GM04503 (cell line): ENCODE data around the gene LRRC3B.

ENCODE experiments used
- DNase-seq: peaks from one replicate; pipeline ENCODE4 v3.0.0-alpha.2; 2012; ENCODE audit warnings: low read depth

The LRRC3B gene

GRCh38 chr3:26712211-26713026, 89.8 kb downstream of the LRRC3B start:
- no peak for DNase-seq

- no peak for DNase-seq
Measured at GRCh38 chr3:26713091-26713490, 90.5 kb downstream of the LRRC3B start.

- no peak for DNase-seq
Measured at GRCh38 chr3:26714485-26714884, 91.9 kb downstream of the LRRC3B start.

- no peak for DNase-seq
Measured at GRCh38 chr3:26715431-26715830, 92.9 kb downstream of the LRRC3B start.

GRCh38 chr3:26718315-26718714, 95.7 kb downstream of the LRRC3B start:
- DNase-seq, result no peak

GRCh38 chr3:26719134-26719533, 96.6 kb downstream of the LRRC3B start:
- no peak for DNase-seq

GRCh38 chr3:26721047-26721446, 98.5 kb downstream of the LRRC3B start:
- DNase-seq, result no peak

GRCh38 chr3:26731843-26732242, 109.3 kb downstream of the LRRC3B start:
- DNase-seq, result no peak

- DNase-seq, result no peak
Measured at GRCh38 chr3:26750263-26750662, 127.7 kb downstream of the LRRC3B start.

GRCh38 chr3:26752466-26752865, 129.9 kb downstream of the LRRC3B start:
- no peak for DNase-seq

- DNase-seq, result no peak
Measured at GRCh38 chr3:26753095-26753494, 130.5 kb downstream of the LRRC3B start.

GRCh38 chr3:26757978-26758377, 135.4 kb downstream of the LRRC3B start:
- no peak for DNase-seq
